ENCODE results near the gene PPFIBP2.

DNA sequence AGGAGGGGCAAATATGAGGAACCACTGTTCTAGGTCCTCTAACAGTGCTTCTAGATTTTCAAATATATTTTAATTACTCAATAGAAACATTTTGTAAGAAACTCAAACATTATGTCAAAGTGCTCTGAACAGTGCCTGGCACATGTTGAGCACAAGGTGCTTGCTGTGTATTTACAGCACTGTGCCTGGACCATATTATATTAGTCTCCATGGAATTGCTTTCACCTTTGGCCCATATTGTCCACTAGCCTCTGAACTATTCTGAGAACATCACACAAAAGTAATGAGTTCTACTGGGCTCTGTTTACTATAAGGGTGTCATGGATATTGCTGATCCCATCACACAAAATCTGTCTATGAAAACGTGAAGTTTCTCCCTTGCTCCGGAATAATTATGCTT lies 76.7 kb downstream of the PPFIBP2 start:
- TF ChIP-seq, protein P1, sequence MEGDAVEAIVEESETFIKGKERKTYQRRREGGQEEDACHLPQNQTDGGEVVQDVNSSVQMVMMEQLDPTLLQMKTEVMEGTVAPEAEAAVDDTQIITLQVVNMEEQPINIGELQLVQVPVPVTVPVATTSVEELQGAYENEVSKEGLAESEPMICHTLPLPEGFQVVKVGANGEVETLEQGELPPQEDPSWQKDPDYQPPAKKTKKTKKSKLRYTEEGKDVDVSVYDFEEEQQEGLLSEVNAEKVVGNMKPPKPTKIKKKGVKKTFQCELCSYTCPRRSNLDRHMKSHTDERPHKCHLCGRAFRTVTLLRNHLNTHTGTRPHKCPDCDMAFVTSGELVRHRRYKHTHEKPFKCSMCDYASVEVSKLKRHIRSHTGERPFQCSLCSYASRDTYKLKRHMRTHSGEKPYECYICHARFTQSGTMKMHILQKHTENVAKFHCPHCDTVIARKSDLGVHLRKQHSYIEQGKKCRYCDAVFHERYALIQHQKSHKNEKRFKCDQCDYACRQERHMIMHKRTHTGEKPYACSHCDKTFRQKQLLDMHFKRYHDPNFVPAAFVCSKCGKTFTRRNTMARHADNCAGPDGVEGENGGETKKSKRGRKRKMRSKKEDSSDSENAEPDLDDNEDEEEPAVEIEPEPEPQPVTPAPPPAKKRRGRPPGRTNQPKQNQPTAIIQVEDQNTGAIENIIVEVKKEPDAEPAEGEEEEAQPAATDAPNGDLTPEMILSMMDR (IDR thresholded peaks at IDR 0.05), result no peak
- TF ChIP-seq, protein P2, sequence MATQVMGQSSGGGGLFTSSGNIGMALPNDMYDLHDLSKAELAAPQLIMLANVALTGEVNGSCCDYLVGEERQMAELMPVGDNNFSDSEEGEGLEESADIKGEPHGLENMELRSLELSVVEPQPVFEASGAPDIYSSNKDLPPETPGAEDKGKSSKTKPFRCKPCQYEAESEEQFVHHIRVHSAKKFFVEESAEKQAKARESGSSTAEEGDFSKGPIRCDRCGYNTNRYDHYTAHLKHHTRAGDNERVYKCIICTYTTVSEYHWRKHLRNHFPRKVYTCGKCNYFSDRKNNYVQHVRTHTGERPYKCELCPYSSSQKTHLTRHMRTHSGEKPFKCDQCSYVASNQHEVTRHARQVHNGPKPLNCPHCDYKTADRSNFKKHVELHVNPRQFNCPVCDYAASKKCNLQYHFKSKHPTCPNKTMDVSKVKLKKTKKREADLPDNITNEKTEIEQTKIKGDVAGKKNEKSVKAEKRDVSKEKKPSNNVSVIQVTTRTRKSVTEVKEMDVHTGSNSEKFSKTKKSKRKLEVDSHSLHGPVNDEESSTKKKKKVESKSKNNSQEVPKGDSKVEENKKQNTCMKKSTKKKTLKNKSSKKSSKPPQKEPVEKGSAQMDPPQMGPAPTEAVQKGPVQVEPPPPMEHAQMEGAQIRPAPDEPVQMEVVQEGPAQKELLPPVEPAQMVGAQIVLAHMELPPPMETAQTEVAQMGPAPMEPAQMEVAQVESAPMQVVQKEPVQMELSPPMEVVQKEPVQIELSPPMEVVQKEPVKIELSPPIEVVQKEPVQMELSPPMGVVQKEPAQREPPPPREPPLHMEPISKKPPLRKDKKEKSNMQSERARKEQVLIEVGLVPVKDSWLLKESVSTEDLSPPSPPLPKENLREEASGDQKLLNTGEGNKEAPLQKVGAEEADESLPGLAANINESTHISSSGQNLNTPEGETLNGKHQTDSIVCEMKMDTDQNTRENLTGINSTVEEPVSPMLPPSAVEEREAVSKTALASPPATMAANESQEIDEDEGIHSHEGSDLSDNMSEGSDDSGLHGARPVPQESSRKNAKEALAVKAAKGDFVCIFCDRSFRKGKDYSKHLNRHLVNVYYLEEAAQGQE (IDR thresholded peaks at IDR 0.05; ENCODE audit: insufficient read depth in 1 of 2, low read depth in 2 of 2, low read length in 1 of 2), result no peak
- TF ChIP-seq POLR2AphosphoS5 (IDR thresholded peaks at IDR 0.05; ENCODE audit: low read depth, low read length) (no peak), SIN3A (IDR thresholded peaks at IDR 0.05; ENCODE audit: borderline replicate concordance, insufficient read depth, low read depth, low read length) (no peak)
